HepG2 (cell line): ENCODE data around the gene VWA3A. TPM values are rescaled to one million over a fixed set of nuclear protein-coding genes. Genes with fewer than 3 reads are reported as not detected.

Experiments
- JARID2 ChIP-seq: sonication (generic); formaldehyde crosslinking; IDR thresholded peaks from 2 replicates; pipeline ENCODE4 v1.8.1; 2023; ENCODE audit warnings: missing genetic modification reagents, inconsistent platforms; ENCODE audit not compliant: insufficient replicate concordance
- ZFP62 ChIP-seq: sonication (generic); formaldehyde crosslinking; IDR thresholded peaks from 2 replicates; pipeline ENCODE4 v1.4.0; 2020; ENCODE audit warnings: missing genetic modification reagents
- ZNF256 ChIP-seq: sonication (generic); formaldehyde crosslinking; conservative IDR thresholded peaks from 2 replicates; pipeline ENCODE4 v1.4.0; 2020; ENCODE audit warnings: missing genetic modification reagents
- ZNF318 ChIP-seq: sonication (generic); formaldehyde crosslinking; IDR thresholded peaks from 2 replicates; pipeline ENCODE4 v1.4.0; 2020; ENCODE audit warnings: mild to moderate bottlenecking, missing genetic modification reagents
- ZNF513 ChIP-seq: sonication (generic); formaldehyde crosslinking; conservative IDR thresholded peaks from 2 replicates; pipeline ENCODE4 v1.5.0; 2020; ENCODE audit warnings: missing genetic modification reagents
- polyA plus RNA-seq, 8 experiments: library from polyadenylated mRNA; depleted of rRNA in 3 of 8; stranded (reverse) in 7 of 8; unstranded in 1 of 8; fragments of >200 nt; fragmentation: Illumina TruSeq in 4 of 8; extraction: Trizol in 4 of 8; gene quantifications; 2 replicates each; pipeline versions ENCODE4 v1.2.1 to v1.2.3, GENCODE V29; 2011 to 2016; ENCODE audit warnings: low read depth in 4 of 8, missing spikeins in 1 of 8, mixed read lengths in 1 of 8; ENCODE audit not compliant: insufficient read depth in 1 of 8
- total RNA-seq, 5 experiments: library from RNA; depleted of rRNA; stranded (reverse); fragments of >200 nt; fragmentation: Illumina TruSeq; extraction: Trizol; gene quantifications; 2 replicates each; pipeline ENCODE4 v1.2.3, GENCODE V29; 2016; ENCODE audit warnings: low read depth in 1 of 5
- TF ChIP-seq, protein P1 (sequence below): sonication (generic); formaldehyde crosslinking; IDR thresholded peaks from 2 replicates; pipeline ENCODE4 v1.4.0; 2020; ENCODE audit warnings: low read depth, mild to moderate bottlenecking, missing genetic modification reagents
- TF ChIP-seq, protein P2 (sequence below): sonication (generic); formaldehyde crosslinking; IDR thresholded peaks from 2 replicates; pipeline ENCODE4 v1.8.0; 2022; ENCODE audit warnings: mild to moderate bottlenecking, missing genetic modification reagents
- TF ChIP-seq, protein P3 (sequence below): sonication (generic); formaldehyde crosslinking; IDR thresholded peaks from 2 replicates; pipeline ENCODE4 v1.4.0; 2020; ENCODE audit warnings: mild to moderate bottlenecking, missing genetic modification reagents

Gene VWA3A
- total and polyA plus RNA-seq, 2 of the 13 experiments (the other 11 are each of a cell fraction or from before 2014, with no cell fraction given) = 0.03 to 0.07 TPM

DNA sequence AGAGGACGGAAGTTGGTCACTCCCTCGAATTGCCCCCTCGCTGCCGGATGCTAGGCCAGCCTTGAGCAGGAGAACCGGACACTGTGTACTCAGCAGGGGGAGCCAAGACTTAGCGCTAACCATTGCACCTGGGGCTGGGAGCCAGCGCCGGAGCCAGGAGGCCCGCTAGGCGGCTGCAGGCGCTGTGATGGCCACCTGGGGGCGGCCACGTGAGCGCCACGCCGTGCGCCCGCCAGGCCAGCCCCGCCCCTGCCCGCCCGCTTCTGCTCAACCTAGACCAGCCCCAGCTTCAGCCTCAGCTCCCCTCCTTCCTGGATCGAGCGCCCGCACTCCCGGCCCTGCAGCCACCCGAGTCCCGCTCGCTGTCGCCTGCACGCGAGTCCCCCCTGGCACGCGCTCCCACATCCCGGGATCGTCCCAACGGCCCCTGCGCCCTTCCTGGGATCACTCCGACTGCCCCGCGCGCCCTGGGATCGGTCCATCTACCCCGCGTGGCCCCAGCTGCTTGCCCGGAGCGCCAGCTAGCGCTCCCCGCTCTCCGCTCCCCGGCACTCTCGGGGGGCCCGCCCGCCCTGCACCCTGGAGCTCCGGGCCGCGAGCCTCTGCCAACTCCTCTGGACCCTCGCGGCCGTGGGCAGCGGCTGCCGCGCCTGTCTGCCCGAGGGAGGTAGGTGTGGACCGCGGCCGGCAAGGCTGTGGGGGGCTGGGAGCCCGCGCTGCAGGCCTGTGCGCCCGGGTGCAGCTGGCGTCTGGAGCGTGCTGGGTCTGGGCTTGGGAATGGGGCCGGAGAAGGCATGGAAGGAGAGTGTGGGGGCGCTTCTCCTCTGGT is 113.9 kb downstream of the VWA3A start, which contains the start of gene EEF2K (continued):
- TF ChIP-seq, protein P1, sequence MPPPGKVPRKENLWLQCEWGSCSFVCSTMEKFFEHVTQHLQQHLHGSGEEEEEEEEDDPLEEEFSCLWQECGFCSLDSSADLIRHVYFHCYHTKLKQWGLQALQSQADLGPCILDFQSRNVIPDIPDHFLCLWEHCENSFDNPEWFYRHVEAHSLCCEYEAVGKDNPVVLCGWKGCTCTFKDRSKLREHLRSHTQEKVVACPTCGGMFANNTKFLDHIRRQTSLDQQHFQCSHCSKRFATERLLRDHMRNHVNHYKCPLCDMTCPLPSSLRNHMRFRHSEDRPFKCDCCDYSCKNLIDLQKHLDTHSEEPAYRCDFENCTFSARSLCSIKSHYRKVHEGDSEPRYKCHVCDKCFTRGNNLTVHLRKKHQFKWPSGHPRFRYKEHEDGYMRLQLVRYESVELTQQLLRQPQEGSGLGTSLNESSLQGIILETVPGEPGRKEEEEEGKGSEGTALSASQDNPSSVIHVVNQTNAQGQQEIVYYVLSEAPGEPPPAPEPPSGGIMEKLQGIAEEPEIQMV = peak; percentile 96
- TF ChIP-seq ZNF513 (CRISPR knock-in tag) (0 out of 2 replicates have a peak, but pooled peaks have one; percentile 78), ZNF256 (CRISPR knock-in tag) (peak; percentile 83; the same call in 1 of the 2 replicates), ZNF318 (CRISPR knock-in tag) (peak; percentile 80; the same call in 1 of the 2 replicates), ZFP62 (CRISPR knock-in tag) (0 out of 2 replicates have a peak, but pooled peaks have one; percentile 21), JARID2 (peak; percentile 86)
- TF ChIP-seq, protein P2, sequence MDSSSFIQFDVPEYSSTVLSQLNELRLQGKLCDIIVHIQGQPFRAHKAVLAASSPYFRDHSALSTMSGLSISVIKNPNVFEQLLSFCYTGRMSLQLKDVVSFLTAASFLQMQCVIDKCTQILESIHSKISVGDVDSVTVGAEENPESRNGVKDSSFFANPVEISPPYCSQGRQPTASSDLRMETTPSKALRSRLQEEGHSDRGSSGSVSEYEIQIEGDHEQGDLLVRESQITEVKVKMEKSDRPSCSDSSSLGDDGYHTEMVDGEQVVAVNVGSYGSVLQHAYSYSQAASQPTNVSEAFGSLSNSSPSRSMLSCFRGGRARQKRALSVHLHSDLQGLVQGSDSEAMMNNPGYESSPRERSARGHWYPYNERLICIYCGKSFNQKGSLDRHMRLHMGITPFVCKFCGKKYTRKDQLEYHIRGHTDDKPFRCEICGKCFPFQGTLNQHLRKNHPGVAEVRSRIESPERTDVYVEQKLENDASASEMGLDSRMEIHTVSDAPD = peak; percentile 92
- TF ChIP-seq, protein P3, sequence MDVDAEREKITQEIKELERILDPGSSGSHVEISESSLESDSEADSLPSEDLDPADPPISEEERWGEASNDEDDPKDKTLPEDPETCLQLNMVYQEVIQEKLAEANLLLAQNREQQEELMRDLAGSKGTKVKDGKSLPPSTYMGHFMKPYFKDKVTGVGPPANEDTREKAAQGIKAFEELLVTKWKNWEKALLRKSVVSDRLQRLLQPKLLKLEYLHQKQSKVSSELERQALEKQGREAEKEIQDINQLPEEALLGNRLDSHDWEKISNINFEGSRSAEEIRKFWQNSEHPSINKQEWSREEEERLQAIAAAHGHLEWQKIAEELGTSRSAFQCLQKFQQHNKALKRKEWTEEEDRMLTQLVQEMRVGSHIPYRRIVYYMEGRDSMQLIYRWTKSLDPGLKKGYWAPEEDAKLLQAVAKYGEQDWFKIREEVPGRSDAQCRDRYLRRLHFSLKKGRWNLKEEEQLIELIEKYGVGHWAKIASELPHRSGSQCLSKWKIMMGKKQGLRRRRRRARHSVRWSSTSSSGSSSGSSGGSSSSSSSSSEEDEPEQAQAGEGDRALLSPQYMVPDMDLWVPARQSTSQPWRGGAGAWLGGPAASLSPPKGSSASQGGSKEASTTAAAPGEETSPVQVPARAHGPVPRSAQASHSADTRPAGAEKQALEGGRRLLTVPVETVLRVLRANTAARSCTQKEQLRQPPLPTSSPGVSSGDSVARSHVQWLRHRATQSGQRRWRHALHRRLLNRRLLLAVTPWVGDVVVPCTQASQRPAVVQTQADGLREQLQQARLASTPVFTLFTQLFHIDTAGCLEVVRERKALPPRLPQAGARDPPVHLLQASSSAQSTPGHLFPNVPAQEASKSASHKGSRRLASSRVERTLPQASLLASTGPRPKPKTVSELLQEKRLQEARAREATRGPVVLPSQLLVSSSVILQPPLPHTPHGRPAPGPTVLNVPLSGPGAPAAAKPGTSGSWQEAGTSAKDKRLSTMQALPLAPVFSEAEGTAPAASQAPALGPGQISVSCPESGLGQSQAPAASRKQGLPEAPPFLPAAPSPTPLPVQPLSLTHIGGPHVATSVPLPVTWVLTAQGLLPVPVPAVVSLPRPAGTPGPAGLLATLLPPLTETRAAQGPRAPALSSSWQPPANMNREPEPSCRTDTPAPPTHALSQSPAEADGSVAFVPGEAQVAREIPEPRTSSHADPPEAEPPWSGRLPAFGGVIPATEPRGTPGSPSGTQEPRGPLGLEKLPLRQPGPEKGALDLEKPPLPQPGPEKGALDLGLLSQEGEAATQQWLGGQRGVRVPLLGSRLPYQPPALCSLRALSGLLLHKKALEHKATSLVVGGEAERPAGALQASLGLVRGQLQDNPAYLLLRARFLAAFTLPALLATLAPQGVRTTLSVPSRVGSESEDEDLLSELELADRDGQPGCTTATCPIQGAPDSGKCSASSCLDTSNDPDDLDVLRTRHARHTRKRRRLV (CRISPR knock-in tag) = no peak
